K562 (cell line): ENCODE results near the gene JADE2. TPM values are rescaled to one million over a fixed set of nuclear protein-coding genes. Genes with fewer than 3 reads are reported as not detected.

ENCODE experiments used
- ATAC-seq: fragments of 200-7000 bp; cut with Tn5 transposase; 3 replicates; pipeline ENCODE4 v1.9.1; 2020; ENCODE audit warnings: moderate library complexity
- BruUV-seq: library from RNA; stranded (reverse); fragments of 400-500 nt; replicated peaks from 2 replicates; lab custom pipeline; 2021; lab: Mats Ljungman, UMichigan
- CTCF ChIA-PET: fragments of 300-600 bp; formaldehyde crosslinking; extraction: SDS; loops from one replicate; lab custom pipeline; 2021; ENCODE audit warnings: low intra/inter-chr PET ratio; lab: Yijun Ruan, JAX
- POLR2A ChIA-PET: fragments of 300-600, 350-650 bp; sonication (Branson Sonifier 250); formaldehyde crosslinking; extraction: SDS; loops from one replicate; lab custom pipeline; 2021; ENCODE audit warnings: antibody characterized with exemption, inconsistent platforms; lab: Yijun Ruan, JAX
- DNase-seq, 4 experiments: peaks; one replicate each; pipeline versions ENCODE4 v3.0.0 to v3.0.0-alpha.2; 2011 to 2018; ENCODE audit warnings: low spot score in 3 of 4, mixed read lengths in 3 of 4; ENCODE audit errors: extremely low read depth in 1 of 4
- FAIRE-seq: peaks from 2 replicates; lab custom pipeline; 2011; peaks lifted over from hg19 to GRCh38; lab: Jason Lieb, UNC
- H2AFZ ChIP-seq: 2 replicates; pipeline ENCODE4 v1.6.0; 2011; ENCODE audit warnings: low read depth, low read length, control low read depth, inconsistent platforms
- H3K27ac ChIP-seq: fragments of 200-600 bp; 3 replicates; pipeline ENCODE4 v1.8.0; 2011; ENCODE audit warnings: low read depth, mild to moderate bottlenecking, control low read depth, inconsistent platforms, low read length, moderate library complexity, mixed read lengths; ENCODE audit errors: extremely low read depth
- H3K27me3 ChIP-seq, 2 experiments: fragments of 300-600 bp in 1 of 2; 2 replicates in 1 of 2; 3 replicates in 1 of 2; pipeline versions ENCODE4 v1.6.0 to v1.8.0; 2011; ENCODE audit warnings: inconsistent platforms in 2 of 2, low read length in 2 of 2, mild to moderate bottlenecking in 1 of 2, mixed read lengths in 1 of 2, moderate library complexity in 1 of 2; ENCODE audit not compliant: control insufficient read depth in 2 of 2, insufficient read depth in 2 of 2
- H3K36me3 ChIP-seq: fragments of 300-600 bp; 3 replicates; pipeline ENCODE4 v1.8.0; 2011; ENCODE audit warnings: mild to moderate bottlenecking, low read length, inconsistent platforms; ENCODE audit not compliant: control insufficient read depth, insufficient read depth
- H3K4me1 ChIP-seq, 2 experiments: fragments of 200-600 bp in 1 of 2; replicated peaks in 1 of 2; 2 replicates in 1 of 2; 3 replicates in 1 of 2; pipeline versions ENCODE4 v1.5.1 to v1.8.0; 2011; ENCODE audit warnings: inconsistent platforms in 2 of 2, low read length in 2 of 2, mild to moderate bottlenecking in 1 of 2, mixed read lengths in 1 of 2, moderate library complexity in 1 of 2; ENCODE audit not compliant: control insufficient read depth in 2 of 2, insufficient read depth in 2 of 2
- H3K4me2 ChIP-seq: 2 replicates; pipeline ENCODE4 v1.6.1; 2011; ENCODE audit warnings: low read length, control low read depth, inconsistent platforms, mixed read lengths; ENCODE audit not compliant: insufficient read depth
- H3K4me3 ChIP-seq: fragments of 200-600 bp; sonication (generic), shearing (Covaris generic); 2 replicates; pipeline ENCODE4 v1.5.1; 2016; ENCODE audit warnings: control low read depth, inconsistent platforms
- H3K79me2 ChIP-seq: fragments of 200-600 bp; 3 replicates; pipeline ENCODE4 v1.8.0; 2011; ENCODE audit warnings: low read length, inconsistent platforms; ENCODE audit not compliant: control insufficient read depth, insufficient read depth
- H3K9ac ChIP-seq, 2 experiments: 2 replicates each; pipeline versions ENCODE4 v1.6.0 to v1.6.1; 2011; ENCODE audit warnings: low read depth in 2 of 2, low read length in 2 of 2, control low read depth in 1 of 2, inconsistent platforms in 1 of 2, mild to moderate bottlenecking in 1 of 2, mixed read lengths in 1 of 2; ENCODE audit not compliant: insufficient read depth in 1 of 2
- H3K9me1 ChIP-seq: one replicate; pipeline ENCODE4 v1.6.0; 2011; ENCODE audit warnings: inconsistent platforms, mild to moderate bottlenecking, low read length, moderate library complexity; ENCODE audit not compliant: control insufficient read depth, insufficient read depth
- H3K9me3 ChIP-seq: replicated peaks from 2 replicates; pipeline ENCODE4 v1.5.1; 2011; ENCODE audit warnings: low read depth, low read length, inconsistent platforms; ENCODE audit not compliant: control insufficient read depth, insufficient read depth
- H4K20me1 ChIP-seq: replicated peaks from 2 replicates; pipeline ENCODE4 v1.6.1; 2011; ENCODE audit warnings: low read length, inconsistent platforms, mixed read lengths; ENCODE audit not compliant: control insufficient read depth, insufficient read depth
- GATA2 ChIP-seq: sonication (generic); formaldehyde crosslinking; IDR thresholded peaks from 2 replicates; pipeline ENCODE4 v1.4.0; 2020; ENCODE audit warnings: mild to moderate bottlenecking, missing genetic modification reagents
- HDAC6 ChIP-seq: IDR thresholded peaks from 2 replicates; pipeline ENCODE4 v1.6.1; 2012; ENCODE audit warnings: low read depth, mild to moderate bottlenecking, control low read depth, inconsistent platforms, low read length, moderate library complexity
- HES1 ChIP-seq: fragments of 450-650 bp; IDR thresholded peaks from 2 replicates; pipeline ENCODE4 v1.6.1; 2016; ENCODE audit warnings: low read depth, mild to moderate bottlenecking, moderate library complexity
- HIVEP1 ChIP-seq: fragments of 250-450 bp; sonication (Bioruptor Pico); IDR thresholded peaks from 2 replicates; pipeline ENCODE4 v1.4.0; 2020; ENCODE audit warnings: mild to moderate bottlenecking
- KAT8 ChIP-seq: fragments of 450-650 bp; IDR thresholded peaks from 2 replicates; pipeline ENCODE4 v1.6.1; 2016; ENCODE audit warnings: low read depth, mild to moderate bottlenecking
- MAX ChIP-seq: sonication (generic); formaldehyde crosslinking; IDR thresholded peaks from 2 replicates; pipeline ENCODE4 v1.9.0; 2022; ENCODE audit warnings: mild to moderate bottlenecking, missing genetic modification reagents
- NFE2 ChIP-seq: IDR thresholded peaks from 2 replicates; pipeline ENCODE4 v1.6.1; 2014; ENCODE audit warnings: antibody characterized with exemption, low read depth
- NFRKB ChIP-seq: fragments of 450-650 bp; IDR thresholded peaks from 2 replicates; pipeline ENCODE4 v1.6.1; 2016; ENCODE audit warnings: low read depth
- NR0B1 ChIP-seq: fragments of 450-650 bp; IDR thresholded peaks from one replicate; pipeline ENCODE4 v1.6.1; 2018; ENCODE audit warnings: mild to moderate bottlenecking, moderate library complexity; ENCODE audit not compliant: partially characterized antibody
- NR2F6 ChIP-seq: fragments of 450-650 bp; formaldehyde crosslinking; IDR thresholded peaks from 2 replicates; pipeline ENCODE4 v1.4.0; 2020; ENCODE audit warnings: mild to moderate bottlenecking
- SIX5 ChIP-seq, 2 experiments: IDR thresholded peaks; 2 replicates each; pipeline ENCODE4 v1.6.1; 2011; ENCODE audit warnings: low read length in 2 of 2, borderline replicate concordance in 1 of 2, low read depth in 1 of 2, mild to moderate bottlenecking in 1 of 2, moderate library complexity in 1 of 2; ENCODE audit not compliant: insufficient read depth in 1 of 2
- STAT5A ChIP-seq: IDR thresholded peaks from 2 replicates; pipeline ENCODE4 v1.6.1; 2012; ENCODE audit warnings: low read length, inconsistent platforms, borderline replicate concordance
- ZNF644 ChIP-seq: fragments of 200-800 bp; sonication (Bioruptor generic); IDR thresholded peaks from 2 replicates; pipeline ENCODE4 v1.6.1; 2016; ENCODE audit warnings: low read depth, missing genetic modification characterization, missing compliant biosample characterization
- WGBS: fragments of 100-300 bp; shearing (Covaris generic); methylation state at CpG from one replicate; pipeline ENCODE4 v1.1.6; 2016; ENCODE audit warnings: low coverage, mixed read lengths; ENCODE audit not compliant: insufficient coverage; ENCODE audit errors: missing lambda C conversion rate; 5-methylcytosine and 5-hydroxymethylcytosine counted together
- in situ Hi-C: fragments of 300-500 bp; cut with MboI; formaldehyde crosslinking; loops from 4 replicates; pipeline ENCODE4 v1.15.0; 2018; ENCODE audit warnings: inconsistent platforms, mixed read lengths
- intact Hi-C: fragments of 100-400 bp; cut with micrococcal nuclease; formaldehyde crosslinking; loops from 2 replicates; pipeline ENCODE4 v1.14.2; 2022
- polyA plus RNA-seq, 8 experiments: library from polyadenylated mRNA; depleted of rRNA in 4 of 8; stranded (reverse) in 5 of 8; unstranded in 3 of 8; fragments of >200 nt; fragmentation: Nextera tagmentation in 2 of 8; fragmentation: Illumina TruSeq in 1 of 8; extraction: Ambion mirVana in 2 of 8; extraction: Trizol in 1 of 8; gene quantifications; 2 replicates each; pipeline versions ENCODE4 v1.2.1 to v1.2.3, GENCODE V29; 2011 to 2014; ENCODE audit warnings: inconsistent platforms in 1 of 8, missing spikeins in 1 of 8
- total RNA-seq, 7 experiments: library from RNA; depleted of rRNA in 6 of 7; stranded (reverse); fragments of >200 nt in 6 of 7; fragmentation: Illumina TruSeq in 2 of 7; extraction: Trizol in 2 of 7; gene quantifications; 2 replicates each; pipeline versions ENCODE4 v1.2.1 to v1.2.3, GENCODE V29; 2011 to 2021; ENCODE audit warnings: low replicate concordance in 1 of 7

The JADE2 gene
- total and polyA plus RNA-seq, 9 of the 15 experiments (the other 6 are each of a cell fraction or from before 2014, with no cell fraction given) = 0.50 to 23.3 (median 9.1) TPM

GRCh38 chr5:134620634-134621033 lies 95.2 kb downstream of the JADE2 start:
- FAIRE-seq (no peak), DNase-seq (no peak), ATAC-seq (no peak)
- 0 out of 2 replicates have a peak, but pooled peaks have one; percentile 41 for TF ChIP-seq NFE2
- no peak for TF ChIP-seq NFRKB
- no peak for TF ChIP-seq HIVEP1 (CRISPR knock-in tag)
- ChIA-PET CTCF (no interaction called here), POLR2A (interaction anchor here (0.8 to 1.9 kb wide), 3 partner anchors 11 to 28 kb away, joined by 3 to 6 read pairs (median 6); partner anchors contain the start of gene SAR1B)
- Histone ChIP-seq H3K9me3 (no peaks in the 10 kb centered on the region), H3K27me3 (no peaks in the 10 kb centered on the region), H3K27ac (no peak overlapping the region), H3K36me3 (peaks cover 73% of the 10 kb centered on the region), H3K4me1 (no peaks in the 10 kb centered on the region), H3K9me1 (no peaks in the 10 kb centered on the region), H3K4me3 (no peak overlapping the region), H4K20me1 (no peaks in the 10 kb centered on the region), H2AFZ (no peak overlapping the region), H3K4me2 (no peak overlapping the region), H3K79me2 (peaks cover 18% of the 10 kb centered on the region; the same call in 2 of the 3 replicates), H3K9ac (no peak overlapping the region)
- 97% methylated on average over 2 of the region's 2 CpGs for WGBS
- in situ Hi-C loops = no loop called here
- intact Hi-C loops = no loop called here
- no TSS peak for BruUV-seq

GRCh38 chr5:134625559-134625958 lies 100.1 kb downstream of the JADE2 start:
- Histone ChIP-seq H4K20me1 (no peaks in the 10 kb centered on the region), H3K9ac (no peak overlapping the region), H3K9me3 (no peaks in the 10 kb centered on the region), H3K4me2 (no peak overlapping the region), H3K4me1 (no peaks in the 10 kb centered on the region)
- no TSS peak for BruUV-seq
- intact Hi-C loops = no loop called here
- ATAC-seq (no peak; the same call in 2 of the 3 replicates), DNase-seq (no peak)
- TF ChIP-seq MAX (CRISPR knock-in tag) (no peak), NR0B1 (no peak), HDAC6 (no peak), HES1 (no peak), GATA2 (no peak), KAT8 (no peak), STAT5A (no peak), SIX5 (IDR thresholded peaks at IDR 0.05; ENCODE audit: borderline replicate concordance in 1 of 2, insufficient read depth in 1 of 2, low read depth in 1 of 2, low read length in 2 of 2) (no peak), NR2F6 (CRISPR knock-in tag) (no peak), ZNF644 (tag) (no peak)
- TF ChIP-seq, all 486 proteins: peak for 0
- H3K27me3 ChIP-seq = no peaks in the 10 kb centered on the region
- no peaks in the 10 kb centered on the region for H3K9me1 ChIP-seq
- in situ Hi-C loops = no loop called here
- CTCF ChIA-PET = no interaction called here
- 69% methylated on average over 1 of the region's 1 CpG for WGBS
- no peak for FAIRE-seq
- H3K36me3 ChIP-seq = peaks cover 51% of the 10 kb centered on the region
- H2AFZ ChIP-seq = no peak overlapping the region
- POLR2A ChIA-PET = no interaction called here
- H3K79me2 ChIP-seq = peaks cover 42% of the 10 kb centered on the region
- H3K4me3 ChIP-seq = no peak overlapping the region
- no peak overlapping the region for H3K27ac ChIP-seq
